Immature natural killer cell (primary cell): ENCODE data around the gene CMSS1. TPM values are rescaled to one million over a fixed set of nuclear protein-coding genes. Genes with fewer than 3 reads are reported as not detected.

Experiments
- DNase-seq, 3 donors: peaks; one replicate each; pipeline ENCODE4 v3.0.0; 2022; ENCODE audit warnings: mixed read lengths in 1 of 3
- H3K27ac Mint-ChIP-seq, 6 donors: one replicate each; pipeline ENCODE4 v1.8.0; 2020; ENCODE audit warnings: mixed read lengths in 6 of 6, mild to moderate bottlenecking in 5 of 6, inconsistent platforms in 4 of 6, moderate library complexity in 3 of 6
- H3K27me3 Mint-ChIP-seq, 3 donors: one replicate each; pipeline ENCODE4 v1.8.0; 2020 to 2021; ENCODE audit warnings: low read depth in 3 of 3, mild to moderate bottlenecking in 3 of 3, mixed read lengths in 3 of 3, moderate library complexity in 3 of 3, inconsistent platforms in 1 of 3
- H3K36me3 Mint-ChIP-seq, 3 donors: one replicate each; pipeline ENCODE4 v1.8.0; 2020; ENCODE audit warnings: mixed read lengths in 3 of 3, inconsistent platforms in 2 of 3, mild to moderate bottlenecking in 2 of 3
- H3K4me1 Mint-ChIP-seq, 2 donors: one replicate each; pipeline ENCODE4 v1.8.0; 2020; ENCODE audit warnings: inconsistent platforms in 2 of 2, mild to moderate bottlenecking in 2 of 2, mixed read lengths in 2 of 2, moderate library complexity in 1 of 2
- H3K4me3 Mint-ChIP-seq, 5 donors: one replicate each; pipeline ENCODE4 v1.8.0; 2020; ENCODE audit warnings: mild to moderate bottlenecking in 5 of 5, mixed read lengths in 5 of 5, inconsistent platforms in 3 of 5, moderate library complexity in 3 of 5
- H3K9me3 Mint-ChIP-seq, 6 donors: one replicate each; pipeline ENCODE4 v1.8.0; 2020; ENCODE audit warnings: mild to moderate bottlenecking in 6 of 6, mixed read lengths in 6 of 6, inconsistent platforms in 4 of 6, moderate library complexity in 3 of 6
- polyA plus RNA-seq, 3 donors: library from polyadenylated mRNA; unstranded; fragments of 300-500 nt; fragmentation: Illumina TruSeq; gene quantifications; one replicate each; pipeline ENCODE4 v1.2.3, GENCODE V29; 2021

The CMSS1 gene
- polyA plus RNA-seq, 3 donors from 2014 or later, result 12.1 to 13.4 (median 12.8) TPM

- H3K4me3 Mint-ChIP-seq, result no peak overlapping the region
- DNase-seq, result no peak
- peaks cover 4 to 18% (median 8%) of the 10 kb centered on the region in 6 donors for H3K9me3 Mint-ChIP-seq
- peaks cover 0 to 1% (median 0%) of the 10 kb centered on the region in 3 donors for H3K27me3 Mint-ChIP-seq
- no peaks in the 10 kb centered on the region for H3K4me1 Mint-ChIP-seq
- H3K27ac Mint-ChIP-seq, result no peak overlapping the region
- H3K36me3 Mint-ChIP-seq, result peaks cover 4 to 15% (median 6%) of the 10 kb centered on the region in 3 donors
Measured at GRCh38 chr3:99999536-99999935, 181.9 kb downstream of the CMSS1 start.

DNA sequence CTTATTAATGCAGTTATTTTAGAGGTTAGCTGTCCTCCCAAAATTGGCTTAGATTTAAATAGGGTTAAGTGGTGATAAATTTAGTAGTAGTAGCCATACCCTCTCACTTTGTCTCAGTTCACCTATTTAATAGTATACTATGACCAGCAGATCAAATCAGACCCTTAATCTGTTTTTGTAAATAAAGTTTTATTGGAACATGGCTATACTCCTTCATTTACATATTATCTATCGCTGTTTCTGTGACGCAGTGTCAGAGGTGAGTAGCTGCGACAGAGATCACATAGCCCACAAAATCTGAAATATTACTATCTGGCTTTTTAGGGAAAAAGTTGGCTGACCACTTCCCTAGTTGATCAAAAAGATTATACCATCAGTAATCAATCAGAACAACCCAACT, 183.4 kb downstream of the CMSS1 start:
- Mint-ChIP-seq H3K4me1 (no peaks in the 10 kb centered on the region), H3K27ac (no peak overlapping the region), H3K4me3 (no peak overlapping the region), H3K27me3 (peaks cover 0 to 1% (median 0%) of the 10 kb centered on the region in 3 donors), H3K36me3 (peaks cover 3 to 10% (median 4%) of the 10 kb centered on the region in 3 donors), H3K9me3 (peaks cover 0 to 4% (median 3%) of the 10 kb centered on the region in 6 donors)
- no peak for DNase-seq

- Mint-ChIP-seq H3K36me3 (peaks cover 0 to 6% (median 0%) of the 10 kb centered on the region in 3 donors), H3K4me3 (no peak overlapping the region), H3K27me3 (peaks cover 0 to 1% (median 0%) of the 10 kb centered on the region in 3 donors), H3K4me1 (no peaks in the 10 kb centered on the region), H3K9me3 (no peaks in the 10 kb centered on the region), H3K27ac (no peak overlapping the region)
- DNase-seq, result no peak
Measured at GRCh38 chr3:100001526-100002270, 184.0 kb downstream of the CMSS1 start.

DNA sequence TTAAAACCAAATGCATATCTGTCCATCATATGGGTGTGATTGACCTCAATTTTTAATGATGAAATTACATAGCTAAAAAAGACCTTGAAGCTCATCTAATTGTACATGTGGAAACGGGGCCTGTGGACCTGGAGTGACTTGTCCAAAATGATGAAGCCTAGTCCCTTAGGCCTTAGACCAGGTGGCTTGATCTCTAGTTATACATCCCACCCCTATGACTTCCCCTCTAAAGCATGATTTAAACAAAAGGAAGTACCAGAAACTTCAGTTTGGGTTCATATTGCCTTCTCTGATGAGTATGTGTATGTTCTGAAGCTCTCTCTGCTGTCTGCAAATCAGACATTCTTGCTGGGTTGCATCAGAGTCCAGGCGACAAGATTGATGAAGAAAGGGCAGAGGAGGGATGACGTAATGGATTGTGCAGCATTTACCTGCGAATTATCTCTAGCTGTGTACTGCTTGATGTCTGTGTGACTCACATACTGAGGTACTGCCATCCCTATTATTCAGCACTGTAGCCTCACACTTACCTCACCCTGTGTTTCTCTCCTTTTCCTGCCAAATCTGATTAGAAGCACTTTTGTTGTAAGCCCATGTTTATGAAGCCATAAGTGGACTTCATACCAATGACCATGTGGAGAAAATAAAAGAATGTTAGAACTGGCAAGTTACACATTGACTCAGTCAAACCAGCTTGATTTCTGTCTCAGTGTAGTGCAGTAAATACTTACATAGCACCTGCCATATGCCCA, 185.1 kb downstream of the CMSS1 start:
- Mint-ChIP-seq H3K27ac (peak overlapping the region in 1 of 6 donors; percentile 38), H3K27me3 (peaks cover 0 to 1% (median 0%) of the 10 kb centered on the region in 3 donors), H3K36me3 (peaks cover 0 to 6% (median 0%) of the 10 kb centered on the region in 3 donors), H3K4me1 (no peaks in the 10 kb centered on the region), H3K9me3 (no peaks in the 10 kb centered on the region), H3K4me3 (no peak overlapping the region)
- no peak for DNase-seq

DNA sequence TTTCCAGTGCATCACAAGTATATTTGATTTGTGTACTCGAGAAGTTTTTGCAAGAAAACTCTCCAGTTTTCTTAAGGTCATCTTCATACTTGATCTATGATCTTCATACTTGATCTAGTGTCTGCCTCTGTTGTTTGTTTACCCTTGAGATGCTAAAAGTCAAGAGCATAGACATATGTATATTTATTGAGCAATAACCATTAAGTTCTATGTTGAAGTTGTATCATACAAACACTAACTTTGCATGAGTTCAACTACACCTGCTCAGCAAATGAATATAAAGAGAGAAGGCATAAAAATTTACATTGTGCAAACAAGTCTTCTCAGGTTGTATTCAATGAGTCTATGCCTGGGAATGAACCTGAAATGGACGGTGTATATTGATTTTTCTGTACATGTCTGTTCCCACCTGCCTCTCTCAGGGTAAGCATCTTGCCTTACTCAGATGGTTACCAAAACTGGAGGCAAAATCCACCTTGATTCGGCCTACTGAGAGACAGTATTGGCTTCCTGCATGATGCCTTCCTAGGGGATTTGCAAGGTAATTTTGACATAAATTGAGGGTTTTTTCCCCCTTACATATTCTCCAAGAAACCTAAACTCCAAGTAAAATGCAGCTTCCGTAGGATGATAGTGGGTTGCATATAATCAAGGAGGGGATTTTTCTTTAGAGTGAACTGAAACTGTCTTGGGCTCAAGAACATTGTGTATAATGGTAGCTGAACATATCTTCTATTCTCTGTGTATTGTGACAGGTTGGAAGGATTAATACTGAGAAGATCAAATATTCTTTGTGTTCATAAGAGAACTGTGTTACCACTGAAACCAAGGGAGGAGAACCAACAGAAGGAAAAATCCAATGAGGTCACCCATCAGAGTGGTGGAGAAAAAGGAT, 186.2 kb downstream of the CMSS1 start:
- Mint-ChIP-seq H3K4me3 (no peak overlapping the region), H3K9me3 (no peaks in the 10 kb centered on the region), H3K27ac (no peak overlapping the region), H3K36me3 (peaks cover 0 to 3% (median 0%) of the 10 kb centered on the region in 3 donors), H3K4me1 (no peaks in the 10 kb centered on the region), H3K27me3 (peaks cover 0 to 1% (median 0%) of the 10 kb centered on the region in 3 donors)
- DNase-seq, result no peak

- Mint-ChIP-seq H3K27ac (no peak overlapping the region), H3K27me3 (peaks cover 0 to 1% (median 0%) of the 10 kb centered on the region in 3 donors)
Measured at GRCh38 chr3:100004931-100005330, 187.3 kb downstream of the CMSS1 start.

GRCh38 chr3:100005665-100006393, 188.2 kb downstream of the CMSS1 start:
- Mint-ChIP-seq H3K9me3 (no peaks in the 10 kb centered on the region), H3K4me1 (no peaks in the 10 kb centered on the region), H3K4me3 (no peak overlapping the region), H3K36me3 (no peaks in the 10 kb centered on the region), H3K27ac (no peak overlapping the region), H3K27me3 (peaks cover 0 to 1% (median 0%) of the 10 kb centered on the region in 3 donors)
- no peak for DNase-seq

More at GRCh38 chr3:100004931-100005330, 187.3 kb downstream of the CMSS1 start:
- H3K4me3 Mint-ChIP-seq, result no peak overlapping the region
- DNase-seq, result no peak
- H3K9me3 Mint-ChIP-seq, result no peaks in the 10 kb centered on the region
- H3K4me1 Mint-ChIP-seq, result no peaks in the 10 kb centered on the region
- no peaks in the 10 kb centered on the region for H3K36me3 Mint-ChIP-seq

GRCh38 chr3:100006570-100007271, 189.1 kb downstream of the CMSS1 start:
- H3K9me3 Mint-ChIP-seq, result no peaks in the 10 kb centered on the region
- H3K36me3 Mint-ChIP-seq, result peaks cover 0 to 8% (median 3%) of the 10 kb centered on the region in 3 donors
- peaks cover 0 to 1% (median 0%) of the 10 kb centered on the region in 3 donors for H3K27me3 Mint-ChIP-seq
- H3K4me3 Mint-ChIP-seq, result no peak overlapping the region
- H3K4me1 Mint-ChIP-seq, result no peaks in the 10 kb centered on the region
- no peak for DNase-seq
- no peak overlapping the region for H3K27ac Mint-ChIP-seq

DNA sequence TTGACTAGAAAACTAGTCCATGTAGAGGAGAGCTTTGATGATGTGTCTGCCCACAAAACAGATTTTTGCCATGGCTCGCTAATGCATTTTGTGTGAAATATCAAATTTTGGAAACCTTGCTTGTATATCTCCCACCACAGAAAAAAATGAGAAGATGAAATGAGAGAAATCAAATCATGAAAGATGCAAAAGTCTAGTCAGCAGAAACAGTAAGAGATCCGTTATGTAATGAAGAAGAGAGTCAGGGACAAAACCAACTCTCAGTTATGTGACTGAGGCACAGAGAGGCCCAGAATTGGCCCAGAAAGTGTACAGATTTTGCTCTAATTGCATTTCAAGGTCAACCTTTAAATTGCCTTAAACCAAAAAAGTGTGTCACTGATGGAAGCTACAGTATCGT, 189.7 kb downstream of the CMSS1 start:
- H3K36me3 Mint-ChIP-seq, result peaks cover 0 to 8% (median 3%) of the 10 kb centered on the region in 3 donors
- H3K27ac Mint-ChIP-seq, result no peak overlapping the region
- no peaks in the 10 kb centered on the region for H3K9me3 Mint-ChIP-seq
- no peak overlapping the region for H3K4me3 Mint-ChIP-seq
- H3K4me1 Mint-ChIP-seq, result no peaks in the 10 kb centered on the region
- DNase-seq, result no peak
- H3K27me3 Mint-ChIP-seq, result peaks cover 0 to 1% (median 0%) of the 10 kb centered on the region in 3 donors

- H3K4me1 Mint-ChIP-seq, result no peaks in the 10 kb centered on the region
- H3K27ac Mint-ChIP-seq, result no peak overlapping the region
- H3K9me3 Mint-ChIP-seq, result no peaks in the 10 kb centered on the region
- DNase-seq, result no peak
- no peaks in the 10 kb centered on the region for H3K27me3 Mint-ChIP-seq
- peaks cover 0 to 8% (median 3%) of the 10 kb centered on the region in 3 donors for H3K36me3 Mint-ChIP-seq
- no peak overlapping the region for H3K4me3 Mint-ChIP-seq
Measured at GRCh38 chr3:100008081-100008698, 190.5 kb downstream of the CMSS1 start.

- peaks cover 0 to 8% (median 3%) of the 10 kb centered on the region in 3 donors for H3K36me3 Mint-ChIP-seq
- H3K27ac Mint-ChIP-seq, result no peak overlapping the region
- no peaks in the 10 kb centered on the region for H3K27me3 Mint-ChIP-seq
- no peaks in the 10 kb centered on the region for H3K4me1 Mint-ChIP-seq
- DNase-seq, result no peak
- H3K4me3 Mint-ChIP-seq, result no peak overlapping the region
- no peaks in the 10 kb centered on the region for H3K9me3 Mint-ChIP-seq
Measured at GRCh38 chr3:100009276-100010086, 191.8 kb downstream of the CMSS1 start.

DNA sequence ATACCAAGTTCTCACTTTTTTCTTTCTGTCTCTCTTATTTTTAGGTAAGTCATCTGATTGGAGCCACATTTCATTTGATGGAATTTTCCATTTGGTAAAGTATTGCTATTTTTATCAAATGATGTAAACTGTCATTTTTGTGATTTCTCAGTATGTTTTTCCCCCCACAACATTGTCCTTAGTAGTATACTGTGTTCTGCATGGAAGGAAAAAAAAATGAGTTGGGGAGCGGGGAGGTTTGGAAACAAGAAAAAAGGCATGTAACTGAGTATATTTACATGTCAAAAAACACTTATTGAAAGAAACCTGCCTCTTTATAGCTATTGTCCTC, 192.4 kb downstream of the CMSS1 start:
- H3K36me3 Mint-ChIP-seq, result peaks cover 0 to 8% (median 4%) of the 10 kb centered on the region in 3 donors
- no peak for DNase-seq

More for the DNA sequence above, 192.4 kb downstream of the CMSS1 start:
- Mint-ChIP-seq H3K4me1 (no peaks in the 10 kb centered on the region), H3K27me3 (no peaks in the 10 kb centered on the region), H3K4me3 (no peak overlapping the region), H3K27ac (no peak overlapping the region), H3K9me3 (no peaks in the 10 kb centered on the region)
